ENCODE data around the gene ABI2. TPM values are rescaled to one million over a fixed set of nuclear protein-coding genes. Genes with fewer than 3 reads are reported as not detected.
"Not testable (repeated sequence)": the region's sequence is repeated elsewhere in the genome, so short reads cannot be mapped to it uniquely, and the experiment has no call there.

The ABI2 gene
- total and polyA plus RNA-seq, 9 donors, result 24.2 to 50.7 (median 39.5) TPM

DNA sequence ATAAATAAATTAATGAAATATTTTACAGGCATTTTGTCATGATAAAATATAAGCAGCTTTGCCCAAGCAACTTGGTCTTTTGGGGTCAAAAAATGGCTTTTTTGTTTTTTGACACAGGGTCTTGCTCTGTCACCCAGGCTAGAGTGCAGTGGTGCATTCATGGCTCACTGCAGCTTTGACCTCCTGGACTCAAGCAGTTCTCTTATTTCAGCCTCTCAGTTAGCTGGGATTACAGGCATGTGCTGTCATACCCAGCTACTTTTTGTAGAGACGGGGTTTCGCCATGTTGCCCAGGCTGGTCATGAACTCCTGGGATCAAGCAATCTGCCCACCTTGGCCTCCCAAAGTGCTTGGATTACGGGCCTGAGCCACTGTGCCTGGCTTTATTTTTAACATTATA, 51.0 kb downstream of the ABI2 start:
- H3K36me3 ChIP-seq (ENCODE audit: control insufficient read depth, insufficient read depth, low read length), result peaks cover 5% of the 10 kb centered on the region
- no peaks in the 10 kb centered on the region for H3K9me3 ChIP-seq (replicated peaks; ENCODE audit: control insufficient read depth, low read depth, low read length)
- no peaks in the 10 kb centered on the region for H3K4me1 ChIP-seq (ENCODE audit: control insufficient read depth, insufficient read depth, low read length)
- H3K4me3 ChIP-seq (ENCODE audit: low read length), result no peak overlapping the region
- WGBS (ENCODE audit: insufficient coverage), result no CpG with 5 or more reads among the region's 3 CpGs
- no peak overlapping the region for H3K27ac ChIP-seq (ENCODE audit: low read length)
- DNase-seq, result no peak
- no peaks in the 10 kb centered on the region for H3K27me3 ChIP-seq (ENCODE audit: control insufficient read depth, insufficient read depth, low read length)

DNA sequence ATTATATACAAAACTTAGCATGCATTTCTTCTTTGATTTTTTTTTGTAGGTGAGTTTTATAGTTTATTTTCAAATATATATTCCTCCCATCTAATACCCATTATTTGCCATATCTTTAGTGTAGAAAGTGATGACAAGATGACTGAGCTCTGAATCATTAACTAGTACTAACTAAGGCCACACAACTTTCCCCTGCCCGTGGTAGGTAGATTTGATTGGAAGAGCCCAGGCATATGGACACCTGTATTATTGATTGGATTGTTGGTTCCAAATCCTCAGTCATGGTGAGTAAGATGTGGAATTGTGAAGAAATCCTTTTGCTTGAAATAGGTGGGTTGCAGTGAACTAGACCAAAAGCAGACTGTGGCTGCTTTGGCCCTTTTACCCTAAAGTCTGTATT, 54.8 kb downstream of the ABI2 start:
- Histone ChIP-seq H3K27me3 (ENCODE audit: control insufficient read depth, insufficient read depth, low read length) (no peaks in the 10 kb centered on the region), H3K36me3 (ENCODE audit: control insufficient read depth, insufficient read depth, low read length) (peaks cover 5% of the 10 kb centered on the region), H3K9me3 (replicated peaks; ENCODE audit: control insufficient read depth, low read depth, low read length) (no peaks in the 10 kb centered on the region), H3K4me3 (ENCODE audit: low read length) (no peak overlapping the region), H3K4me1 (ENCODE audit: control insufficient read depth, insufficient read depth, low read length) (no peaks in the 10 kb centered on the region), H3K27ac (ENCODE audit: low read length) (no peak overlapping the region)
- no peak for DNase-seq
- WGBS (ENCODE audit: insufficient coverage), result no CpG with 5 or more reads among the region's 1 CpG

DNA sequence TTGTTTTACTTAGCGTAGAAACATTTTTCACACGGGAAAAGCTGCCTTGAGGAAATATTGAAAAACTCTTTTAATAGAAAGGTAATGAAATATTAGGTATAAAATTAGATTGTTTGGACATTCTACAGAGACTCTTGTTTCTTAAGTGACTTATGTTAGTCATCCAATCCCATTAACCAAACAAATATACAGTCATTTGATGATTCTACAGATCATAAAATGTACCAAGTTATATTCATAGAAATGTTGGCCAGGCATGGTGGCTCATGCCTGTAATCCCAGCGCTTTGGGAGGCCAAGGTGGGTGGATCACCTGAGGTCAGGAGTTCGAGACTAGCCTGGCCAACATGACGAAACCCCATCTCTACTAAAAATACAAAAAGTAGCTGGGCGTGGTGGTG, 60.0 kb downstream of the ABI2 start:
- WGBS (ENCODE audit: insufficient coverage), result no CpG with 5 or more reads among the region's 6 CpGs
- not testable (repeated sequence) for H3K27me3 ChIP-seq (ENCODE audit: control insufficient read depth, insufficient read depth, low read length); H3K4me3 ChIP-seq (ENCODE audit: low read length); H3K4me1 ChIP-seq (ENCODE audit: control insufficient read depth, insufficient read depth, low read length); H3K36me3 ChIP-seq (ENCODE audit: control insufficient read depth, insufficient read depth, low read length); DNase-seq; H3K27ac ChIP-seq (ENCODE audit: low read length); H3K9me3 ChIP-seq (replicated peaks; ENCODE audit: control insufficient read depth, low read depth, low read length)

DNA sequence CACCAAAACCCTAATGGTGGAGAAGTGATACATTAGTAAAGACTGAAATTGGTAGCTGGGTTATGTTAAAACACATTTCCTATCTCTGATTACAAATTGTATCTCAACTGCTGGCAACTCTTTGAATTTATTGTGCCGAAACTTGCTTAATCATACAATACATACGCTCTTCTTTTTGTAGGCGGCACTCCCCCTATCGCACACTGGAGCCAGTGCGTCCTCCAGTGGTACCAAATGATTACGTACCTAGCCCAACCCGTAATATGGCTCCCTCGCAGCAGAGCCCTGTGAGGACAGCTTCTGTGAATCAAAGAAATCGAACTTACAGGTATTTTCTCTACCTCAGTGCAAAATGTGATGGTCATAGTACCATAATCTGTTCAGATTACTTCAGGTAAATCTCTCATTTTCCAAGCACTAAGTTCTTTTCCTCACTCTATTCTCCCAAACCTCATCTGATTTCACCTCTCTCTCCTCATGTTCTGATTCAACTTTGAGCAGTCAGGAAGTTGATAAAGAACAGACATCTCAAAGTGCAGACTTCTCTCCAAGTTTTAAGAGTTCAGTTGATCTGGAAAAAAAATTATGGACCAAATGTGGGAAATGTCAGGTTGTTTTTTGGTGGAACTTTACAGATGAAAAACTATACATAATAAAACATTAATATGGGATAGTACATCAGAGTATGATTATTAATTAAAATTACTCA, 66.5 kb downstream of the ABI2 start:
- Histone ChIP-seq H3K27ac (ENCODE audit: low read length) (no peak overlapping the region), H3K27me3 (ENCODE audit: control insufficient read depth, insufficient read depth, low read length) (no peaks in the 10 kb centered on the region), H3K4me1 (ENCODE audit: control insufficient read depth, insufficient read depth, low read length) (no peaks in the 10 kb centered on the region), H3K36me3 (ENCODE audit: control insufficient read depth, insufficient read depth, low read length) (peaks cover 6% of the 10 kb centered on the region), H3K9me3 (replicated peaks; ENCODE audit: control insufficient read depth, low read depth, low read length) (no peaks in the 10 kb centered on the region), H3K4me3 (ENCODE audit: low read length) (no peak overlapping the region)
- no peak for DNase-seq
- WGBS (ENCODE audit: insufficient coverage), result 92% methylated on average over 8 of the region's 9 CpGs

DNA sequence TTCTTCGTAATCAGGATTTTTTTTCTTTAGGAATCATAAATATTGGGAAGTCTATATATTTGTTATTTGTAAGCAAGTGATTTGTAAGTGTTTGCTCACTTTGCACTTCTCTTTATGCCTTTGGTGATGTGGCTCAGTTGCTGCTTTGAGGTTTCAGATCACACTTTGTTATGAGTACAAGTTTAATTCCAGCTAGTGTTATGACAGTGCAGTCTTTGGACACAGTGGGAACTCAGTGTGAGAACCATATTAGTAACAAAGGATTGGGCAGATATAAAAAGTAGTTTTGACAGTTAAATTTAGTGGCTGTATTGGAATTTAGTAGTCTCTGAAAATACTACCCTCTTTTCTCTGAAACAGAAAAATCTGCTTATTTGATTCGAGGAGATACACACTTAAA, 67.7 kb downstream of the ABI2 start:
- Histone ChIP-seq H3K36me3 (ENCODE audit: control insufficient read depth, insufficient read depth, low read length) (peaks cover 6% of the 10 kb centered on the region), H3K9me3 (replicated peaks; ENCODE audit: control insufficient read depth, low read depth, low read length) (no peaks in the 10 kb centered on the region), H3K4me3 (ENCODE audit: low read length) (no peak overlapping the region), H3K27ac (ENCODE audit: low read length) (no peak overlapping the region), H3K4me1 (ENCODE audit: control insufficient read depth, insufficient read depth, low read length) (no peaks in the 10 kb centered on the region), H3K27me3 (ENCODE audit: control insufficient read depth, insufficient read depth, low read length) (no peaks in the 10 kb centered on the region)
- WGBS (ENCODE audit: insufficient coverage), result no CpG with 5 or more reads among the region's 2 CpGs
- DNase-seq, result no peak

- Histone ChIP-seq H3K36me3 (ENCODE audit: control insufficient read depth, insufficient read depth, low read length) (peaks cover 6% of the 10 kb centered on the region), H3K27me3 (ENCODE audit: control insufficient read depth, insufficient read depth, low read length) (no peaks in the 10 kb centered on the region), H3K27ac (ENCODE audit: low read length) (no peak overlapping the region), H3K4me3 (ENCODE audit: low read length) (no peak overlapping the region), H3K4me1 (ENCODE audit: control insufficient read depth, insufficient read depth, low read length) (no peaks in the 10 kb centered on the region), H3K9me3 (replicated peaks; ENCODE audit: control insufficient read depth, low read depth, low read length) (no peaks in the 10 kb centered on the region)
- WGBS (ENCODE audit: insufficient coverage), result 29% methylated on average over 1 of the region's 1 CpG
- no peak for DNase-seq
Measured at GRCh38 chr2:203396667-203397066, 68.5 kb downstream of the ABI2 start.

DNA sequence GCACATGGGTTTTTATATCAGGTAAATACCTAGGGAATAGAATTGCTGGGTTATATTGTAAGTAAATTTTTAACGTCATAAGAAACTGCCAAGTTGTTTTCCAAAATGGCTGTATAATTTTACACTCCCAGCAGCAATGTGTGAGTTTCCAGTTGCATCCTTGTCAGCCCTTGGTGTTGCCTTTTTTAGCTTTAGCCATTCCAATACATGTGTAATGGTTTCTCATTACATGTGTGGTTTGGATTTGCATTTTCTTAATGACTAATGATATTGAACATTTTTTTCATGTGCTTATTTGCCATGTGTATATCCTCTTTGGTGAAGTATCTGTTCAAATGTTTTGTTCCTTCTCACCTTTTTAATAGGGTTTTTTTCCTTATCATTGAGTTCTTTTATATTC, 70.8 kb downstream of the ABI2 start:
- WGBS (ENCODE audit: insufficient coverage), result no CpG with 5 or more reads among the region's 1 CpG
- no peaks in the 10 kb centered on the region for H3K9me3 ChIP-seq (replicated peaks; ENCODE audit: control insufficient read depth, low read depth, low read length)
- H3K27ac ChIP-seq (ENCODE audit: low read length), result no peak overlapping the region
- H3K27me3 ChIP-seq (ENCODE audit: control insufficient read depth, insufficient read depth, low read length), result no peaks in the 10 kb centered on the region
- peaks cover 12% of the 10 kb centered on the region for H3K36me3 ChIP-seq (ENCODE audit: control insufficient read depth, insufficient read depth, low read length)
- DNase-seq, result no peak
- no peaks in the 10 kb centered on the region for H3K4me1 ChIP-seq (ENCODE audit: control insufficient read depth, insufficient read depth, low read length)
- H3K4me3 ChIP-seq (ENCODE audit: low read length), result no peak overlapping the region

- no CpG with 5 or more reads among the region's 2 CpGs for WGBS (ENCODE audit: insufficient coverage)
- no peaks in the 10 kb centered on the region for H3K4me1 ChIP-seq (ENCODE audit: control insufficient read depth, insufficient read depth, low read length)
- peaks cover 17% of the 10 kb centered on the region for H3K36me3 ChIP-seq (ENCODE audit: control insufficient read depth, insufficient read depth, low read length)
- H3K9me3 ChIP-seq (replicated peaks; ENCODE audit: control insufficient read depth, low read depth, low read length), result no peaks in the 10 kb centered on the region
- H3K4me3 ChIP-seq (ENCODE audit: low read length), result no peak overlapping the region
- H3K27me3 ChIP-seq (ENCODE audit: control insufficient read depth, insufficient read depth, low read length), result no peaks in the 10 kb centered on the region
- H3K27ac ChIP-seq (ENCODE audit: low read length), result no peak overlapping the region
- no peak for DNase-seq
Measured at GRCh38 chr2:203400805-203401585, 72.8 kb downstream of the ABI2 start.

GRCh38 chr2:203404996-203405395, 76.8 kb downstream of the ABI2 start:
- Histone ChIP-seq H3K4me1 (ENCODE audit: control insufficient read depth, insufficient read depth, low read length) (no peaks in the 10 kb centered on the region), H3K27me3 (ENCODE audit: control insufficient read depth, insufficient read depth, low read length) (no peaks in the 10 kb centered on the region), H3K4me3 (ENCODE audit: low read length) (no peak overlapping the region), H3K36me3 (ENCODE audit: control insufficient read depth, insufficient read depth, low read length) (peaks cover 15% of the 10 kb centered on the region), H3K27ac (ENCODE audit: low read length) (no peak overlapping the region), H3K9me3 (replicated peaks; ENCODE audit: control insufficient read depth, low read depth, low read length) (no peaks in the 10 kb centered on the region)
- no peak for DNase-seq

DNA sequence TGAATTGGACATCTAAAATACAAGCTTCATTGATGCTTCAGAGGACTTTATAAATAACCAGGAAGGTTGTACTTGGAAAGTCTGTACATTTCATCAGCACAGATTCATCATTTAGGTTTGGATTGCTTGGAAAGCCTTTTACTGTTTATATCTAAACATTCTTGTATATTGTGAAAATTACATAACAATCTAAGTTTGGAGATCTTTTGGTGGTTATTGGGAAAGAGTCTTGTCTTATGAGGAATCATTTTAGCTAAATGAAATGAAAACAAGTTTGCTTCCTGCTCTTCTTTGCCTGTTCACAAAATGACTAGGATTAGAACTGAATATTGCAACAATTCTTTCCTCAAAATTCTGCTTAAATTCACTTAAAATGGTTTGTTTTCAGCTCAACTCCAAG, 79.3 kb downstream of the ABI2 start:
- DNase-seq, result no peak
- Histone ChIP-seq H3K36me3 (ENCODE audit: control insufficient read depth, insufficient read depth, low read length) (peaks cover 19% of the 10 kb centered on the region), H3K9me3 (replicated peaks; ENCODE audit: control insufficient read depth, low read depth, low read length) (no peaks in the 10 kb centered on the region), H3K27me3 (ENCODE audit: control insufficient read depth, insufficient read depth, low read length) (no peaks in the 10 kb centered on the region), H3K27ac (ENCODE audit: low read length) (no peak overlapping the region), H3K4me1 (ENCODE audit: control insufficient read depth, insufficient read depth, low read length) (peaks cover 1% of the 10 kb centered on the region), H3K4me3 (ENCODE audit: low read length) (no peak overlapping the region)

All from muscle of leg (tissue), 11 donors.